Neural cell (in vitro differentiated cells): ENCODE measurements around the gene ANKRD10. TPM values are rescaled to one million over a fixed set of nuclear protein-coding genes. Genes with fewer than 3 reads are reported as not detected.

Experiments
- H2AFZ ChIP-seq: fragments of 200-600, 300-800 bp; sonication (generic), shearing (Covaris generic); 2 replicates; pipeline ENCODE4 v1.6.0; 2014; ENCODE audit warnings: low read depth, mild to moderate bottlenecking, antibody characterized with exemption, low read length, moderate library complexity
- H3F3A ChIP-seq: fragments of 200-600 bp; shearing (Covaris generic); 2 replicates; pipeline ENCODE4 v1.6.1; 2016; ENCODE audit warnings: mild to moderate bottlenecking, moderate library complexity, mixed read lengths, antibody characterized with exemption, low read length; ENCODE audit not compliant: insufficient read depth, poor library complexity, severe bottlenecking
- H3K27ac ChIP-seq: fragments of 200-600, 300-800 bp; sonication (generic), shearing (Covaris generic); 2 replicates; pipeline ENCODE4 v1.5.1; 2014; ENCODE audit warnings: mild to moderate bottlenecking, low read length, moderate library complexity
- H3K27me3 ChIP-seq: fragments of 300-800, 200-600 bp; sonication (generic), shearing (Covaris generic); 2 replicates; pipeline ENCODE4 v1.6.0; 2014; ENCODE audit warnings: mild to moderate bottlenecking, low read depth, low read length, moderate library complexity; ENCODE audit not compliant: insufficient read depth
- H3K36me3 ChIP-seq: fragments of 300-800, 200-600 bp; sonication (generic), shearing (Covaris generic); 2 replicates; pipeline ENCODE4 v1.5.1; 2014; ENCODE audit warnings: mild to moderate bottlenecking, antibody characterized with exemption, low read length, moderate library complexity; ENCODE audit not compliant: insufficient read depth
- H3K4me2 ChIP-seq: fragments of 300-800, 200-600 bp; sonication (generic), shearing (Covaris generic); 2 replicates; pipeline ENCODE4 v1.6.0; 2014; ENCODE audit warnings: mild to moderate bottlenecking, low read length
- H3K4me3 ChIP-seq: fragments of 300-800, 200-600 bp; sonication (generic), shearing (Covaris generic); 2 replicates; pipeline ENCODE4 v1.5.1; 2014; ENCODE audit warnings: mild to moderate bottlenecking, low read length, moderate library complexity
- H3K79me2 ChIP-seq: fragments of 200-600 bp; shearing (Covaris generic); replicated peaks from 2 replicates; pipeline ENCODE4 v1.6.0; 2014; ENCODE audit warnings: mild to moderate bottlenecking, low read length, moderate library complexity; ENCODE audit not compliant: insufficient read depth
- H3K9ac ChIP-seq: fragments of 300-800, 200-600 bp; sonication (generic), shearing (Covaris generic); 2 replicates; pipeline ENCODE4 v1.6.1; 2016; ENCODE audit warnings: mild to moderate bottlenecking, low read length, mixed read lengths
- H3K9me2 ChIP-seq: fragments of 200-600 bp; shearing (Covaris generic); 2 replicates; pipeline ENCODE4 v1.6.1; 2016; ENCODE audit warnings: mild to moderate bottlenecking, low read length, mixed read lengths; ENCODE audit not compliant: insufficient read depth
- H3K9me3 ChIP-seq: fragments of 200-600, 300-800 bp; sonication (generic), shearing (Covaris generic); 2 replicates; pipeline ENCODE4 v1.6.1; 2016; ENCODE audit warnings: mild to moderate bottlenecking, mixed run types, low read length, moderate library complexity, mixed read lengths
- H4K20me1 ChIP-seq: fragments of 200-600 bp; shearing (Covaris generic); 2 replicates; pipeline ENCODE4 v1.6.1; 2016; ENCODE audit warnings: mild to moderate bottlenecking, mixed run types; ENCODE audit not compliant: insufficient read depth
- CTCF ChIP-seq: fragments of 450-650 bp; IDR thresholded peaks from 2 replicates; pipeline ENCODE4 v1.5.1; 2014; ENCODE audit warnings: antibody characterized with exemption, mild to moderate bottlenecking, moderate library complexity; ENCODE audit not compliant: poor library complexity, severe bottlenecking
- EP300 ChIP-seq: fragments of 450-650 bp; conservative IDR thresholded peaks from 2 replicates; pipeline ENCODE4 v1.6.1; 2014; ENCODE audit warnings: antibody characterized with exemption, mild to moderate bottlenecking, moderate library complexity; ENCODE audit not compliant: poor library complexity, severe bottlenecking
- EZH2 ChIP-seq: fragments of 200-600, 300-800 bp; shearing (Covaris generic), sonication (generic); IDR thresholded peaks from 2 replicates; pipeline ENCODE4 v1.6.1; 2014; ENCODE audit warnings: antibody characterized with exemption, low read length, borderline replicate concordance, mild to moderate bottlenecking; ENCODE audit not compliant: insufficient read depth, poor library complexity, severe bottlenecking
- MXI1 ChIP-seq: fragments of 450-650 bp; conservative IDR thresholded peaks from 2 replicates; pipeline ENCODE4 v1.6.1; 2014; ENCODE audit warnings: antibody characterized with exemption, mild to moderate bottlenecking; ENCODE audit not compliant: poor library complexity, severe bottlenecking
- POLR2AphosphoS5 ChIP-seq: IDR thresholded peaks from 2 replicates; pipeline ENCODE4 v1.6.1; 2012
- RAD21 ChIP-seq: fragments of 450-650 bp; conservative IDR thresholded peaks from 2 replicates; pipeline ENCODE4 v1.6.1; 2014; ENCODE audit warnings: antibody characterized with exemption, mild to moderate bottlenecking, moderate library complexity
- SMC3 ChIP-seq: fragments of 450-650 bp; conservative IDR thresholded peaks from 2 replicates; pipeline ENCODE4 v1.6.1; 2014; ENCODE audit warnings: antibody characterized with exemption, mild to moderate bottlenecking, moderate library complexity; ENCODE audit not compliant: poor library complexity
- TAF1 ChIP-seq: IDR thresholded peaks from 2 replicates; pipeline ENCODE4 v1.6.1; 2012; ENCODE audit warnings: low read depth
- polyA plus RNA-seq: library from polyadenylated mRNA; depleted of rRNA; stranded (reverse); fragments of >200 nt; gene quantifications from 2 replicates; pipeline ENCODE4 v1.2.3, GENCODE V29; 2014
- TF ChIP-seq, protein P1 (sequence below): IDR thresholded peaks from 2 replicates; pipeline ENCODE4 v1.6.1; 2012; ENCODE audit warnings: borderline replicate concordance

The ANKRD10 gene
- polyA plus RNA-seq, 1 donor from 2014 or later, result 564 TPM

DNA sequence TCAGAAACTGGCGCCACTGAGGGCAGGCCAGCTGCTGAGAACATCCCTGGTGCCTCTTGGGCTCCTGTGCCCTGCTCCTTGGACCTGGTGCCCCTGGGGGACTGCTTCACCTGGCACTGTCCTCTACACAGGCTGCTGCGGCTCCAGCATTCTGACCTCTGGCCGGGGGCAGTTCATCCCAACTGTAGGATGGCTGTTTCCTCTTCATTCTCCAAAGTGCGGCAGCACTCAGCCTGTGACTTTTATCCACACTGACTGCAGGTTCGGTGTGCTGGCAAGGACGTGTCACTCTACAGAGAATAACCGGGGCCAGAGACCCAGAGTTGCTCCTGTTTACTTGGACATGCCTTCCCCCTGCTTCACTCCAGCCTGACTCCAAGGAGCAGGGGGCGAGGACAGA lies 7.6 kb upstream of the ANKRD10 start:
- H3K36me3 ChIP-seq, result no peaks in the 10 kb centered on the region
- TF ChIP-seq POLR2AphosphoS5 (no peak), MXI1 (no peak), EP300 (no peak), TAF1 (no peak), EZH2 (no peak), RAD21 (no peak), CTCF (no peak), SMC3 (no peak)
- TF ChIP-seq, protein P1, sequence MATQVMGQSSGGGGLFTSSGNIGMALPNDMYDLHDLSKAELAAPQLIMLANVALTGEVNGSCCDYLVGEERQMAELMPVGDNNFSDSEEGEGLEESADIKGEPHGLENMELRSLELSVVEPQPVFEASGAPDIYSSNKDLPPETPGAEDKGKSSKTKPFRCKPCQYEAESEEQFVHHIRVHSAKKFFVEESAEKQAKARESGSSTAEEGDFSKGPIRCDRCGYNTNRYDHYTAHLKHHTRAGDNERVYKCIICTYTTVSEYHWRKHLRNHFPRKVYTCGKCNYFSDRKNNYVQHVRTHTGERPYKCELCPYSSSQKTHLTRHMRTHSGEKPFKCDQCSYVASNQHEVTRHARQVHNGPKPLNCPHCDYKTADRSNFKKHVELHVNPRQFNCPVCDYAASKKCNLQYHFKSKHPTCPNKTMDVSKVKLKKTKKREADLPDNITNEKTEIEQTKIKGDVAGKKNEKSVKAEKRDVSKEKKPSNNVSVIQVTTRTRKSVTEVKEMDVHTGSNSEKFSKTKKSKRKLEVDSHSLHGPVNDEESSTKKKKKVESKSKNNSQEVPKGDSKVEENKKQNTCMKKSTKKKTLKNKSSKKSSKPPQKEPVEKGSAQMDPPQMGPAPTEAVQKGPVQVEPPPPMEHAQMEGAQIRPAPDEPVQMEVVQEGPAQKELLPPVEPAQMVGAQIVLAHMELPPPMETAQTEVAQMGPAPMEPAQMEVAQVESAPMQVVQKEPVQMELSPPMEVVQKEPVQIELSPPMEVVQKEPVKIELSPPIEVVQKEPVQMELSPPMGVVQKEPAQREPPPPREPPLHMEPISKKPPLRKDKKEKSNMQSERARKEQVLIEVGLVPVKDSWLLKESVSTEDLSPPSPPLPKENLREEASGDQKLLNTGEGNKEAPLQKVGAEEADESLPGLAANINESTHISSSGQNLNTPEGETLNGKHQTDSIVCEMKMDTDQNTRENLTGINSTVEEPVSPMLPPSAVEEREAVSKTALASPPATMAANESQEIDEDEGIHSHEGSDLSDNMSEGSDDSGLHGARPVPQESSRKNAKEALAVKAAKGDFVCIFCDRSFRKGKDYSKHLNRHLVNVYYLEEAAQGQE, result no peak
- H3K9ac ChIP-seq, result no peak overlapping the region
- H3K27me3 ChIP-seq, result no peaks in the 10 kb centered on the region
- H4K20me1 ChIP-seq, result no peaks in the 10 kb centered on the region
- no peaks in the 10 kb centered on the region for H3K79me2 ChIP-seq
- H3K27ac ChIP-seq, result no peak overlapping the region
- H3K4me2 ChIP-seq, result no peak overlapping the region
- H3K9me2 ChIP-seq, result no peaks in the 10 kb centered on the region
- no peak overlapping the region for H2AFZ ChIP-seq
- H3K9me3 ChIP-seq, result no peaks in the 10 kb centered on the region
- no peaks in the 10 kb centered on the region for H3F3A ChIP-seq
- no peak overlapping the region for H3K4me3 ChIP-seq

GRCh38 chr13:110921695-110922094 lies 6.8 kb upstream of the ANKRD10 start:
- Histone ChIP-seq H3K9me3 (no peaks in the 10 kb centered on the region), H3K4me3 (no peak overlapping the region), H3K4me2 (no peak overlapping the region), H4K20me1 (no peaks in the 10 kb centered on the region), H3K36me3 (no peaks in the 10 kb centered on the region), H3K9me2 (no peaks in the 10 kb centered on the region), H3F3A (no peaks in the 10 kb centered on the region), H2AFZ (no peak overlapping the region), H3K9ac (no peak overlapping the region), H3K27ac (no peak overlapping the region), H3K27me3 (no peaks in the 10 kb centered on the region), H3K79me2 (no peaks in the 10 kb centered on the region)
- no peak for TF ChIP-seq RAD21
- no peak for TF ChIP-seq CTCF
- no peak for TF ChIP-seq EZH2
- TF ChIP-seq SMC3, result no peak
- TF ChIP-seq EP300, result no peak
- no peak for TF ChIP-seq TAF1
- TF ChIP-seq MXI1, result no peak
- TF ChIP-seq POLR2AphosphoS5, result no peak
- TF ChIP-seq, protein P1, result no peak
